IMR-90 (cell line): ENCODE data around the gene SP3. TPM values are rescaled to one million over a fixed set of nuclear protein-coding genes. Genes with fewer than 3 reads are reported as not detected.
A peak's percentile ranks its signal among the peaks of the same experiment; 100 is the strongest.

Source experiments
- ATAC-seq: fragments of 200-7000 bp; cut with Tn5 transposase; 2 replicates; pipeline ENCODE4 v1.9.1; 2020; ENCODE audit warnings: low read depth, mild to moderate bottlenecking, moderate library complexity
- BruUV-seq: library from RNA; stranded (reverse); fragments of 400-500 nt; replicated peaks from 2 replicates; lab custom pipeline; 2021; lab: Mats Ljungman, UMichigan
- CTCF ChIA-PET: fragments of 300-600 bp; formaldehyde crosslinking; extraction: SDS; loops from one replicate; lab custom pipeline; 2021; ENCODE audit warnings: antibody characterized with exemption; lab: Yijun Ruan, JAX
- POLR2A ChIA-PET: fragments of 300-600 bp; sonication (Branson Sonifier 250); formaldehyde crosslinking; loops from one replicate; lab custom pipeline; 2022; ENCODE audit warnings: antibody characterized with exemption; ENCODE audit not compliant: unreplicated experiment; lab: Charles Lee
- DNase-seq: peaks from one replicate; pipeline ENCODE4 v3.0.0; 2013
- H2AFZ ChIP-seq: replicated peaks from 2 replicates; pipeline ENCODE3; 2013; ENCODE audit warnings: low read length, mild to moderate bottlenecking; ENCODE audit not compliant: poor library complexity
- H2AK5ac ChIP-seq: 2 replicates; pipeline ENCODE4 v1.6.1; 2013; ENCODE audit warnings: low read depth, low read length, inconsistent platforms
- H2AK9ac ChIP-seq: replicated peaks from 2 replicates; pipeline ENCODE3; 2013; ENCODE audit warnings: mild to moderate bottlenecking, low read depth, low read length, moderate library complexity; ENCODE audit not compliant: poor library complexity
- H2BK120ac ChIP-seq: 2 replicates; pipeline ENCODE4 v1.6.1; 2013; ENCODE audit warnings: low read depth, low read length, inconsistent platforms
- H2BK15ac ChIP-seq: 3 replicates; pipeline ENCODE4 v1.6.1; 2013; ENCODE audit warnings: low read depth, low read length, inconsistent platforms
- H2BK20ac ChIP-seq: 2 replicates; pipeline ENCODE4 v1.6.1; 2013; ENCODE audit warnings: low read depth, mild to moderate bottlenecking, inconsistent platforms, low read length, moderate library complexity
- H2BK5ac ChIP-seq: 2 replicates; pipeline ENCODE4 v1.6.1; 2013; ENCODE audit warnings: mild to moderate bottlenecking, low read depth, low read length, inconsistent platforms; ENCODE audit not compliant: poor library complexity, severe bottlenecking
- H3K14ac ChIP-seq: replicated peaks from 2 replicates; pipeline ENCODE4 v1.6.1; 2013; ENCODE audit warnings: low read depth, low read length, inconsistent platforms
- H3K18ac ChIP-seq: 2 replicates; pipeline ENCODE4 v1.6.1; 2013; ENCODE audit warnings: low read depth, low read length, control low read depth
- H3K23ac ChIP-seq: 2 replicates; pipeline ENCODE4 v1.6.1; 2013; ENCODE audit warnings: low read depth, low read length, inconsistent platforms
- H3K27ac ChIP-seq: 2 replicates; pipeline ENCODE4 v1.5.1; 2013; ENCODE audit warnings: mild to moderate bottlenecking, control low read depth, low read length; ENCODE audit not compliant: insufficient read depth
- H3K27me3 ChIP-seq: 2 replicates; pipeline ENCODE4 v1.6.1; 2013; ENCODE audit warnings: low read length; ENCODE audit not compliant: control insufficient read depth, insufficient read depth
- H3K36me3 ChIP-seq: 2 replicates; pipeline ENCODE4 v1.6.1; 2013; ENCODE audit warnings: low read length, mixed read lengths; ENCODE audit not compliant: control insufficient read depth, insufficient read depth
- H3K4ac ChIP-seq: 2 replicates; pipeline ENCODE4 v1.6.1; 2013; ENCODE audit warnings: low read depth, low read length, inconsistent platforms
- H3K4me1 ChIP-seq: 2 replicates; pipeline ENCODE4 v1.6.1; 2013; ENCODE audit warnings: low read length, mixed read lengths; ENCODE audit not compliant: control insufficient read depth, insufficient read depth
- H3K4me2 ChIP-seq: 2 replicates; pipeline ENCODE4 v1.6.1; 2013; ENCODE audit warnings: low read depth, mild to moderate bottlenecking, control low read depth, low read length, moderate library complexity
- H3K4me3 ChIP-seq: 2 replicates; pipeline ENCODE4 v1.5.1; 2013; ENCODE audit warnings: low read depth, mild to moderate bottlenecking, control low read depth, low read length, moderate library complexity; ENCODE audit not compliant: insufficient read depth
- H3K56ac ChIP-seq: 2 replicates; pipeline ENCODE4 v1.6.1; 2013; ENCODE audit warnings: low read length, inconsistent platforms; ENCODE audit not compliant: insufficient read depth; ENCODE audit errors: extremely low read depth
- H3K79me1 ChIP-seq, 2 experiments: 2 replicates each; pipeline ENCODE4 v1.6.1; 2013; ENCODE audit warnings: low read length in 2 of 2, inconsistent platforms in 1 of 2, low read depth in 1 of 2
- H3K9ac ChIP-seq: 2 replicates; pipeline ENCODE4 v1.6.1; 2013; ENCODE audit warnings: low read depth, low read length, control low read depth
- H3K9me1 ChIP-seq: 2 replicates; pipeline ENCODE4 v1.6.1; 2013; ENCODE audit warnings: low read length, inconsistent platforms; ENCODE audit not compliant: insufficient read depth
- H3K9me3 ChIP-seq: 2 replicates; pipeline ENCODE4 v1.6.1; 2013; ENCODE audit warnings: low read length; ENCODE audit not compliant: control insufficient read depth, insufficient read depth
- H4K20me1 ChIP-seq: 2 replicates; pipeline ENCODE4 v1.6.1; 2013; ENCODE audit warnings: low read length, inconsistent platforms; ENCODE audit not compliant: insufficient read depth
- H4K5ac ChIP-seq: 2 replicates; pipeline ENCODE4 v1.6.1; 2013; ENCODE audit warnings: mild to moderate bottlenecking, low read depth, low read length, control low read depth
- H4K8ac ChIP-seq, 2 experiments: 2 replicates each; pipeline ENCODE4 v1.6.1; 2013; ENCODE audit warnings: low read depth in 2 of 2, low read length in 2 of 2, control low read depth in 1 of 2, inconsistent platforms in 1 of 2
- H4K91ac ChIP-seq: 2 replicates; pipeline ENCODE4 v1.6.1; 2013; ENCODE audit warnings: low read depth, low read length, inconsistent platforms; ENCODE audit not compliant: insufficient read depth
- CHD1 ChIP-seq: IDR thresholded peaks from 2 replicates; pipeline ENCODE4 v1.6.1; 2012; ENCODE audit warnings: low read depth, low read length, improper control_type of control experiment
- MAZ ChIP-seq: IDR thresholded peaks from 2 replicates; pipeline ENCODE4 v1.6.1; 2012; ENCODE audit warnings: low read depth, mild to moderate bottlenecking, low read length, improper control_type of control experiment, moderate library complexity, borderline replicate concordance
- POLR2A ChIP-seq: IDR thresholded peaks from 2 replicates; pipeline ENCODE4 v1.6.1; 2012; ENCODE audit warnings: mild to moderate bottlenecking, low read depth, low read length
- WGBS, 2 experiments: methylation state at CpG; one replicate each; pipeline versions ENCODE4 v1.1.5 to v1.1.7; 2013; ENCODE audit warnings: missing lambda C conversion rate in 2 of 2; ENCODE audit not compliant: insufficient read length in 1 of 2; ENCODE audit errors: extremely low coverage in 2 of 2; 5-methylcytosine and 5-hydroxymethylcytosine counted together
- dilution Hi-C: fragments of 300-500 bp; cut with HindIII; formaldehyde crosslinking; loops from one replicate; pipeline ENCODE4 v1.14.3; 2018; ENCODE audit warnings: low sequenced_read_pairs; ENCODE audit not compliant: unreplicated experiment
- in situ Hi-C: fragments of 300-500 bp; cut with MboI; formaldehyde crosslinking; loops from 3 replicates; pipeline ENCODE4 v1.14.3; 2019; ENCODE audit warnings: low sequenced_read_pairs, inconsistent platforms, mixed read lengths
- intact Hi-C: fragments of 100-400 bp; cut with micrococcal nuclease; formaldehyde crosslinking; loops from 2 replicates; pipeline ENCODE4 v1.10.0; 2022
- polyA plus RNA-seq, 3 experiments: library from polyadenylated mRNA; depleted of rRNA; stranded (reverse); fragments of >200 nt; gene quantifications; 2 replicates each; pipeline ENCODE4 v1.2.3, GENCODE V29; 2012; ENCODE audit warnings: low replicate concordance in 1 of 3
- total RNA-seq: library from RNA; depleted of rRNA; stranded (reverse); fragments of >200 nt; gene quantifications from 2 replicates; pipeline ENCODE4 v1.2.3, GENCODE V29; 2012

SP3 gene
- total and polyA plus RNA-seq, 2 of the 4 experiments (the other 2 are of a cell fraction): 26.7 to 136 TPM

GRCh38 chr2:173963817-173964564, 1.2 kb downstream of the SP3 start:
- POLR2A ChIA-PET: interaction anchor here (0.6 to 0.7 kb wide), 6 partner anchors 20 to 362 kb away, joined by 4 to 16 read pairs (median 8); no protein-coding TSS in a partner anchor

More at GRCh38 chr2:173963817-173964564, 1.2 kb downstream of the SP3 start:
- H4K91ac ChIP-seq: peak overlapping the region; percentile 52; the same call in 1 of the 2 replicates
- intact Hi-C loops: loop anchor here (1.0 to 10.0 kb wide), 4 partner anchors 281 to 562 kb away; partner anchors contain the start of gene OLA1
- H2AFZ ChIP-seq: peak overlapping the region; percentile 93
- peak overlapping the region; percentile 49; the same call in 1 of the 2 replicates for H3K4ac ChIP-seq
- peak overlapping the region in 1 of 2 experiments; percentile 45; a peak in 2 of 4 replicates for H4K8ac ChIP-seq
- peak overlapping the region; percentile 92 for H3K4me3 ChIP-seq
- TF ChIP-seq CHD1: no peak
- peak; percentile 7; the same call in 1 of the 2 replicates for TF ChIP-seq MAZ
- TF ChIP-seq POLR2A: peak; percentile 48
- no peak overlapping the region; the same call in 1 of the 2 replicates for H3K18ac ChIP-seq
- no peak overlapping the region for H2BK15ac ChIP-seq
- no peak overlapping the region for H2BK120ac ChIP-seq
- H3K14ac ChIP-seq: no peak overlapping the region
- CTCF ChIA-PET: no interaction called here
- H2BK20ac ChIP-seq: no peak overlapping the region
- H3K4me2 ChIP-seq: no peak overlapping the region
- H2AK9ac ChIP-seq: peak overlapping the region; percentile 98
- H3K9ac ChIP-seq: peak overlapping the region; percentile 65
- H2AK5ac ChIP-seq: no peak overlapping the region
- H3K27me3 ChIP-seq: no peaks in the 10 kb centered on the region
- no peaks in the 10 kb centered on the region for H3K9me3 ChIP-seq
- H3K27ac ChIP-seq: peak overlapping the region; percentile 96
- dilution Hi-C loops: no loop called here
- peaks cover 11 to 23% of the 10 kb centered on the region in 2 experiments; a peak in 3 of 4 replicates for H3K79me1 ChIP-seq
- 0% methylated on average over 4 of the region's 87 CpGs; no CpG with 5 or more reads in 1 of the 2 experiments for WGBS, 2 experiments
- peaks cover 3% of the 10 kb centered on the region; the same call in 1 of the 2 replicates for H3K9me1 ChIP-seq
- peaks cover 2% of the 10 kb centered on the region; the same call in 1 of the 2 replicates for H3K36me3 ChIP-seq
- no TSS peak for BruUV-seq
- H3K56ac ChIP-seq: no peak overlapping the region
- peak overlapping the region; percentile 96 for H2BK5ac ChIP-seq
- peak overlapping the region; percentile 50 for H4K5ac ChIP-seq
- H3K4me1 ChIP-seq: peaks cover 6% of the 10 kb centered on the region
- ATAC-seq: peak; percentile 63
- H3K23ac ChIP-seq: no peak overlapping the region
- peak; percentile 76 for DNase-seq
- H4K20me1 ChIP-seq: peaks cover 19% of the 10 kb centered on the region
- in situ Hi-C loops: no loop called here
